HG02970 (cell line): ENCODE data around the gene TNS1.

ENCODE experiments used
- ATAC-seq: cut with Tn5 transposase; IDR thresholded peaks from one replicate; pipeline ENCODE4 v1.9.1; 2021; ENCODE audit warnings: mild to moderate bottlenecking, moderate library complexity, moderate number of reproducible peaks; ENCODE audit not compliant: unreplicated experiment, low FRiP score

The TNS1 gene

DNA sequence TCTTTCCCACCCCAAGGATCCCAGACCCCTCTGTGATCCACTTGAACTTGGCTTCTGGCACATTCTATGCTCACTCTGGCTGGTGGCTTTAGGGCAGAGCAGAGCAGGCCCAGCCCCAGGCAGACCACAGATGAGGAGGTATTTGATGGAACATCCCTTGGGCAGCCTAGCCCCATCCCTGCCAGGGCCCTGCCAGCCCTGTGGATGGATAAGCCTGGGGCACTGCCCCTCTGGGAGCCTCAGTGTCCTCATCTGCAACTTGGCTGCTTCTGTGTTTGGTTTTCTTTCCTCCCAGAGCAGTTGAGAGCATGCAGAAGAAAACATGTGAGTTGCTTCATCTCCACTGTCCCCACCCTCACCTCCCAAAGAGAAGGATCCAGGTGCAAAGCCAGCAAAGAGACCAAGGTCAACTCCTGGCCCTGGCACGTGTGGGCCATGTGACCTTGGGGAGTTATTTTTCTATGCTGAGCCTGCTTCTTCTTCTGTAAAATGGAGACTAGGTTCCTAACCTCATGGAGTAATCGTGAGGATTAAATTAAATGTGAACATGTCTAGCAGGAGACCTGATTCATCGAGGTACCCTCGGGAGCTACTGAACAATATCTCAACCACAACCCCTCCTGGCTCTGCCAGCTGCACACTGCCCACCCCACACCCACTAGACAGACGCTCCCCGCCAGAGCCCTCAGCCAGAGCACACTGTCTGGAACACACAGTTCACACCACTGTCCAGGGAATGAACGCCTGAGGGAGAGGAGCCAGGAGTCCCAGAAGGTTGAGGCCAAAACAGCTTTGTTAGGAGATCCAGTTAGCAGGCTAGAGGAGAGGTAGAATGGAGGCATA is 14.6 kb upstream of the TNS1 start:
- ATAC-seq = no peak

DNA sequence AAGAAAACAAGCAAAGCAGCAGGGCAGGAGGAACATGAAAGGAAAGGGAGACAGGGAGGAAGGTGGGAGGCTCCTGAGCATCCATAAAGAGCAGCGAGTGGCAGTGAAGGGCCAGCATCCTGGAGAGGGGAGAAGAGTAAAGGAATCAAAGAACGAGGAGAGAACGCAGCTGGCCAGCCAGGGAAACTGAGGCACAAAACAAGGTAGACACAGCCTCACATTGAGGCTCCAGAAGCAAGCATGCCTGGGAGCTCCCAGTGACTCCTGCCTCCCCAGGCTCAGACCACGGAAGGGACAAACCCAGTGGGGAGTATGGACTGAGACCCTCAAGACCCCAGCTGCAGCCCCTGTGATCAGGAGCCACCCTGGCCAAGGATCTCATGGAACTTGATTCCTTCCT is 14.0 kb upstream of the TNS1 start:
- no peak for ATAC-seq

DNA sequence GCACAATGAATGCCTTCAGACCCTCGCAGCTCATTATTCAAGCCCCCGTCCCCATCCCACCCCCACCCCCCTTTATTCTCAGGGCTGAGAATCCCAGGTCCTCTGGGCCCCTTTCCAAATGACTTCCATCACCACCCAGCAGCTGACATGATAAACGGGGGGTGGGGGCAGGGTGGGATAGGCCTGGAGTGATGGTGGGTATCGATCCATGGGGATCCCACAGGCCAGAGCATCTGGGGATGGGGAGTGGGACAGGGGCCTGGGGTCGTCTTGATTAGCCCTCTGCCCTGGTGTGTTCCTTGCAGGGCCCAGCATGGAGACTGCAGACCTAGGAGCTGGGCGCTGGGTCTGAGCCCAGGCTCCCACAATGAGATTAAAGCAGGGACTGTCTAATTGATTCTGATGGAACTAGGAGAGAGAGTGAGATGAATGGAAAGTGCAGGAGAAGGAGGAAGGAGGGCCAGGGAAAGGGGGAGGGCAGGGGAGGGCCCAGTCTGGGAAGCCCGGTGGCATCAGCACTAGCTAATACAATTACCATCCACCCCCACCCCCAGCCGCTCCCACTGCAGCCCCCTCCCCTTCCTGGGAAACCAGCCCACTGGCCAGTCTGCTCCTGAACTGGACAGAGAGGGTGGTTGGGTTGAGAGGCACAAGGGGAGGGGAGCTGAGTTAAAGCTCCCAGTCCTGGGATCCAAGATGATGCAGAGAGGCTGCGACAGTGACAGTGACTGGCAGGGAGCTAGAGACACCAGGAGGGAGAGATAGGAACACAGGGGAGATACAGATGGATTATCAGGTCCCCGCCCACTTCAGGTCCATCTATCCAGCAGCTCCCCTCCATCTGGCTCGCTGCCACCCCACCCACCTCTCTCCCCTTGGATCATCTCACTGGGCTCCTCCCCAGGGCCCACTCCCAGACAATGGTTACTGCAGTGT is 13.1 kb upstream of the TNS1 start:
- ATAC-seq = no peak

DNA sequence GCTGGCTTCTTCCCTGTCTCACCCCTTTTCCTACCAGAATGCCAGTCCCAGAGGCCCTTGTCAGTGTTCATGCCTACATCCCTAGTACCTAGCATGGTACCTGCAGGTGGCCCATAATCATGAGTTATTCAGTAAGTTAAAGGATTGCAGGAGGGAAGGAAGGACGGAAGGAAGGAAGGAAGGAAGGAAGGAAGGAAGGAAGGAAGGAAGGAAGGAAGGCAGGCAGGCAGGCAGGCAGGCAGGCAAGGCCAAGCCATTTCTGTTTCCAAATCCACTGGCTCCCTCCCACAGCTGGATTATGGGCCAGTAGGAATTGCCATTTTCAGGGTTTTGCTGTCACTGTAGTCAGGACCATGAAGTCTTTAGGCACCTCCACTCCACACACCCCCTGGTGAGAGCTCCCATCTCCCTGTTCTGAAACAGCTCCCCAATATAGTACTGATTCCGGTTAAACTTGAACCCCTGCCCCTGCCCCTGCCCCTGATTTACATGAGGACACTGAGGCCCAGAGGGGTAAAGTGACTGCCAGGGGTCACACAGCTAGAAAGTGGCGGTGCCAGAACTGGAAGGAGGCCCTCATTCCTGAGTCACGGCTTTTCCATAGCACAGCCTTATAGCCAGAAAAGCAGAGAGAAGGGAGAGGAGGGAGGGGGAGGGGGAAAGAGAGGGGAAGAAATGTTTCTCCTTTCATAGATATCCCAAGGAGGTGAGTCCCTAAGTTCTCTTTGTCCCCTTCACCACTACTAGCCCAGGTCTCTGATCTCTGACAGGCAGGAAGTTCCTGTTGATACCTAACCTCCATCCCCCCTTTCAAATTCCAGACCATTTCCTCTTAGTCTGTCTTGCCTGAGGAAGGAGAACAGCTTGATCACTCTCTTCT is 12.2 kb upstream of the TNS1 start:
- no peak for ATAC-seq

DNA sequence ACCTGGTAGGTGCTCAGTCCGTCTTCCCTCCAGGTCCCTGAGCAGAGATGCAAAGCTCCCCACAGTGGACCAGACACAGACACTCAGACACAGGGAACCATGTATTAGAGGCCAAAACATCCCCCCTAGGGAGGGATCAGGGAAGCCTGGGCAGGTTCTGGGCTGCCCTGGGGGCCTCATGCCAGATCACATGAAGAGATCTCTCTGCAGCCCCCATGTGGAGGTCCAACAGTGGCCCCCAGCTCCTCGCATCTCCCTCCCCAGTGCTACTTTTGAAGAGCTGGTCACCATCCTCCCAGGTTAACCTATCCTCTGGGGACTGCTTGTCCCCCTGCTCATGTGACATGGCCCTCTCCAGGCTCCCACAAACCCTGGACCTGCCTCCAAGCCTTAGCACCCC is 10.5 kb upstream of the TNS1 start:
- no peak for ATAC-seq

DNA sequence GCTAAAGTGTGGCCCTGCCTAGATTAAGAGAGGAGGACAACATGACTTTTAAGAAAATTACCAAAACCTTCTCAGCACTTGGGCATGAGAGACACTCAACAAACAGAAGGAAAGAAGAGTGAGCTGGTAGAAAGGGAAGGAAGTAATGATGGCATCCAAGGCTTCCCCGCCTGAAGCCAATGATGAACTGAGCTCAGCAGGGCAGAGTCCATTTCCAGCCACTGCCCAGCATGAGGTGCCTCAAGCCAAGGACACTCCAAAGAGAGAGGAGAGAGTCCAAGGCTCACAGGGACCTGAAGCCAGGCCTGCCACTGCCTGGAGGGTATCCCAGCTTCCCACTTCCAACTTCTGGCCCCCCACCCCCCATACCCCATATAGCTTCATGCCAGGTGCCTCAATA is 9.5 kb upstream of the TNS1 start:
- no peak for ATAC-seq

DNA sequence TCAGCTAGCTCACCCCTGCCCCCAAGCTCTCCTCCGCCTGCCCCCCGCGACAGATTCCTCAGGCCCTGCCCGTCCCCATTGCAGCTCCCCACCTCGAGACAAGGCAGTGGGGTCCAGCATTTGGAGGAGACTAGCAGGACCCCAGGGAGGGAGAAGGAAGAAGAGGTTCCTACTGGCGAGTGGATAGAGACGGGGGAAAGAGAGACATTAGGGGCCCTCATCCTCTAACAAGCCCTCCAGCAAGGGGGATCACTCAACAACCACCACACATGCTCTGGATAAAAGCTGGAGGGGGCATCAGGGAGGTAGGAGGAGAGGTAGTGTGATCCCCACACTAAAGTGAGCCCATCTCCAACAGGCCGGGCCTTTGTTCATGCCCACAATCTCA is 8.9 kb upstream of the TNS1 start:
- ATAC-seq = no peak

DNA sequence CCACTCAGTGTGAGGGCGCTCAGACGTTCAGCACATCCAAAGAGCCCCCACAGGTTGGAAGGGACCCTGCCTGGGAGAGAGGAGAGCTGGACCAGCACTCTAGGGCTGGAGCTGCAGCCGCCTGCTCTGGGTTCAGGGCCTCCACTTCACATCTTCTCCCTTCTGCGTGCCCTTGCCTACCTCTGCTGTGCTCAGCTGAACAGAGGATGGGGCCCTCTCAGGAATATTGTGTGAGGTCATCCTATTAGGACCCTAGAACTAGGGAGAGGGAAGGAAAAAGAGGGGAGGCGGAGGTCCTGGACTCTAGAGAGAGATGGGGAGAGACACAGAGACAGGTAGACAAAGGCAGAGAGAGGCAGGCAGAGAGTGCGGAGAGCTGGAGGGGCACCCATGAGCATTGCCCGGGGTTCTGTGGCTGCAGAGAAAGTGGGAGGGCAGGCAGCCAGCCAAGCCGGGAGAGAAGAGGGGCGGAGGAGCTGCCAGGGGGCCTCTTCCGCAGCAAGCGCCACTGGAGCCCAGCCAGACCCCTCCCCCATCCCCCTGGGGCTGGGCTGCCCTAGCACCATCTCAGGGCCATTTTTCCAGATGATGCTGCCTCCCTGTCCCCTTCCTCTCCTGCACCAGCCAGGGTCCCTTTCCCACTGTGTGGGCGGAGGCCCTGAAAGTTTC is 8.3 kb upstream of the TNS1 start:
- no peak for ATAC-seq

DNA sequence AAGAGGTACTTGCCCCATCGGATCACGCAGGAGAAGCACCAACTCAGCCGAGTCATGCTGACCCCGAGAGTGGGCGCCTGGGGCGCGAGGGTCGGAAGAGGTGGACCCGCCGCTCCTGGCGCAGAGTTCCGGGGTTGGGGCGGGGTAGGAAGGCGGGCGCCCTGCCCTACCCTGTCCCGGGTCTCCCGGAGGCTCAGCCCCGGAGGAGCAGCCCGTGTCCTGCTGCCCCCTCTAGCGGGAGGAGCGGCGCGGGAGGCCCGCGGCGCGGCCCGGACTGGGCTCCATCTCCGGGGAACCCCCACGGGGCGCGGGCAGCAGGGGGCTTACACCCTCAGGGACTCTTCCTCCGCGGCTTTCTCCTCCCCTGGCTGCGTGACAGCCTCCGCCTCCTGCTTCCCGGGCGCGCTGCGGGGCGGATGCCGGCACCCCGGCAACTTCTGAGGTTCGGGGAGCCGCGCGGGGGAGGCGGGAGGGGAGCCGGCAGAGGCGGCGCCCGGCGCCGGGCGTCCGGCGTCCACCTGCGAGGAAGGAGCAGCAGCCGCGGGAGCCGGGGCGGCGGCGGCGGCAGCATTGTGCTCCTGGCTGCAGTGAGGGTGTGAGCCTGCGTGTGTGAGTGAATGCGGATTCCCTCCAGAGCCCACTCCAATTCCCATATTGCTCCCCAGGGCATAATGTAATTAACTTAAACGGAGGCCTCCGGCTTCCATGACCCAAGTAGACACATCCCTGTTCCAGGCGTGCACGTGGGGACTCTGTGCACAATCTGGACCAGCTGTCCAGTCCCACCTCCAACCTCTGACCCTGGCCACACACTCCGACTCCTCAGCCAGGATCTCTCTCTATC is 7.6 kb upstream of the TNS1 start:
- ATAC-seq = no peak

DNA sequence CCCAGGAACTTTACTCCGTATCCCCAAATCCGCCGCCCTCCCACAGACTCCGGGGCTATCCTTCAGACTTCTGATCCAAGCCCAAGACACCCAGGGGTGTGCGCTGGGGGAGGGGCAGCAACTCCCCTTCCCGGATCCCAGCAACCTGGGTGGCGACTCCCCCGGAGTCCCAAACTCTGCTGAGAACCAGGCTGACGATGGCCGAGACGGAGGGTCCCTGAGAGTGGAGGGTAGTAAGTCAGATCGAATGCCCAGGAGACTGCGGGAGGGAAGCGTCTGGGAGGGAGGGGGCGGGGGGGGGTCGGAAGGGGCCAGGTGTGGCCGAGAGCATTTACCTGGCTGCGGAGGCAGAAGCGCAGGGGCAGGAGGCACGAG is 7.0 kb upstream of the TNS1 start:
- ATAC-seq = no peak

DNA sequence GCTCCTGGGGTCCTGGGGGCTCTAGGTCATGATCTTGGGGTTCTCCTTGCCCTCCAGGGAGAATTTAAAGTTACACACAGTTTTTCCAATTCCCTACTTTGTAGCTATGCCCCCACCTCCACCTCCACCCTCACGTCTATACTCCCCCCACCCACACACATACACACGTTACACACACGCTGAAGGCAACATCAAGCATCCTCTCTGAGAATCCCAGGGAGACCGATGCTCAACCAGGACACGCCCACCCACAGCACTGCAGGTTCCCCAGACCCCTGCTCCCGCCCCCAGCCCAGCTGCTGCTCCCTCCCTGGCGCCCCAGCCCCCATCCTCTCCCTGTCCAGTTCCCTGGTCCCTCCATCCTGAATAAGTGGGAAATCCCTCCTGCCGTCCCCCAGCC is 6.4 kb upstream of the TNS1 start:
- ATAC-seq = no peak

DNA sequence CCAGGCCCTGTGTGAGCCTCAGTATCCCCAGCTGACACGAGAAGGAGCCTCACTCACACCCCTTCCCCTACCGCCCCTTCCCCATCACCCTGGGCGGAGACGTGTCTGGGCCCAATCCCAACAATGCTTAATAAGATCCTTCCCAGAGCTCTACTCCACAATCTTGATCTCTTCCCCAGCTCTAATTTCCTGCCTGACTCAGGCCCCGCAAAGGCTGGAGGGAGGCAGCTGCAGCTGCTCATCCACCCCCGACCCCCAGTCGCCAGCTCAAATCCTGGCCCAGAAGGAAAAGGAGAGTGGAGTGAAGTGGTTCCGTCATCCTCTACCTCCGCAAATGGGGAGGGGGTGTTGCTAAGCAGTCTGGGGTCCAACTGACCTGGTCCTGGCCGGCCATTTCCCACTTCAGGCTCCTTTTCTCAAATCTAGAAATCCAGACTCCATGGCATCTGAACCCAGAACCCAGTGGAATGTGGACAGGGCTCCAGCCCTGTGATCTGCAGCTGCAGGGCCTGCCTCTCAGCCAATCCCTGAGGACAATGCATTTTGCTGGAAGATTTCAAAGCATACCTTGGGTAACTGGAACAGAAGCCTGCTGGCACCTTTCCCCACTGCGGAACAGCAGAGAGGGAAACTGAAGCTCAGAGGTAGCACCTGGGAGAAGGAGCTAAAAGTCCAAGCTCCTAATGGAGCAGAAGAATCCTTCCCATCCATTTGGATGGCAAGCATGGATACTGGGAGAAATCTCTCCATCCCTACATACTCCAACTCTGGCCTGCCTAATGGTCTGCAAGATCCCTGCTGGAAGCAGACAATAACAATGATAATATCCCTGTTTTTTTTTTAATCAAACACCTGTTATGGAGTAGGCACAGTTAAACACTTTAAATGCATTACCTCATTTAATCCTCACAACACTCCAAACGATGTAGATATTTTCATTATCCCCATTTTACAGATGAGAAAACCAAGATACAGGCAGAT is 5.6 kb upstream of the TNS1 start:
- ATAC-seq = no peak

DNA sequence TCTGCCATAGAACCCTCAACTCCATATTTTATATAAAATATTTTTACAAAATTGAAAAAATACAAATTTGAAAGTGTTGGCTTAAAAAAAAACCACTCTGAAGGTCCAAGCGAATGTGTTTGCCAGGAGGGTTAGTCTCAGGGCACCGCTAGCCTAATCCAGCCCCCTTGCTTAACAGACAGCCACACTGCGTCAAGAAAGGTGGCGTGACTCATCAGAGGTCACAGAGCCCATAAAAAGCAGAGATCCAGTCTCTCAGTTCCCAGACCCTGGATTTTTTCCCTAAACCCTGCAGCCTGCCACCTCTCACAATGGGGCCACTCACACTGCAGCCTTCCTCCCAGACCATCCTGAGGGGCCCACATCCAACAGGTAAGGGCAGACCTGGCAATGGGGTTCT is 3.9 kb upstream of the TNS1 start:
- no peak for ATAC-seq

DNA sequence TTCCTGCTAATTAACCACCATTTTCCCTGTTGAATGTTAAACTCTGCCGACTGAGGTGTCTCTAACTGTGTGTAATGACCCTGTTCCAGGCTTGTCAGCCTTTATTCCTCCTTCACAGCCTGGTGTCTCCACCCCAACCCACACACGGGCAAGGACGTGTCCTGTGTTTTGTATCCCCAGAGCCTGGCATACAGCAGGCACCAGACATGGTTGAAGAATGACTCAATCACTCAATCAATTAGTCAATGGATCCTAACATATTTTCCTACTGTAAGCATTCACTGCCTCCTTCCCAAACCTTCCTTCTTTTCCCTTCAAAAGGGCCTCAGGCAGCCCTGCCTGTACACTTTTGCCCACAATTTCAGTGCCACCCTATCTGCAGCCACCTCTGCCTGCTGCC is 2.7 kb upstream of the TNS1 start:
- ATAC-seq = no peak

DNA sequence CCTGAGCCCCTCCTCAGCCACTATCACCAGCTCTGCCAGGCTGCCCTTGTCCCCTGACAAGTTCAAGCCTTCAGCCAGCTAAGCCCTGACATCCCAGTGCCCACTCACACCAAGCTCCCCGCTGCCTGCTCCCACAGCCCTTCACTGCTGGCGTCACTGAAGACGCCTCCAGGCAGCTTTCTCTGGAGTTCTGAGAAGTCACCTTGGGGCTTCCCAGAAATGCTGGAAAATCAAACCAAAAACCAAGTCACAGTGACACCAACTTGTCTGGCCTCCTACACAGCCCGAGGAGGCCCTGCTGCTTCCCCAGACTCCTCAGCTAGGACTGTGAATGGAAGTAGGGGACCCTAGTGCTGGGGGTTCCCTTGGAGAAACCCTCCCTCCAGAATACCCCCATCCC is 2.2 kb upstream of the TNS1 start:
- ATAC-seq = no peak

DNA sequence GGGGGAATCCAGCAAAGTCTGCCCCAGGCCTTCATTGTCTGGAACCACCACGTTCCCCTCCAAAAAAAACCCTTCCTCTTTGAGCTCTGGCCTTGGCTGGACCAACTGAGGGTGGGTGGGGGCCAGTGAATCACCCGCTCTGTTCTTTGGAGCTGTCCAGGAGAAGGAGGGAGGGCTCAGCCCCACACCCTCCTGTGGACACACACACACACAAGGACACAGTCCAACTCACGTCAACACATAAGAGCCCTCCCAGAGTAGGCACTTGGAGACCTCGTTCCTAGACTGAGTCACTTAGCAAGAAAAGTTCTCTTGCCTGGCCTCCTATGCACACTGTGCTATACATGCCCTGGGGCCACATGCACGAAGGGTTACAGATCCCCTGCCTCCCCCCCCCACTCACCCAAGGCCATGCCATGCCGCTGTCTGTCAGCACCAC is 1.2 kb upstream of the TNS1 start:
- ATAC-seq = no peak

DNA sequence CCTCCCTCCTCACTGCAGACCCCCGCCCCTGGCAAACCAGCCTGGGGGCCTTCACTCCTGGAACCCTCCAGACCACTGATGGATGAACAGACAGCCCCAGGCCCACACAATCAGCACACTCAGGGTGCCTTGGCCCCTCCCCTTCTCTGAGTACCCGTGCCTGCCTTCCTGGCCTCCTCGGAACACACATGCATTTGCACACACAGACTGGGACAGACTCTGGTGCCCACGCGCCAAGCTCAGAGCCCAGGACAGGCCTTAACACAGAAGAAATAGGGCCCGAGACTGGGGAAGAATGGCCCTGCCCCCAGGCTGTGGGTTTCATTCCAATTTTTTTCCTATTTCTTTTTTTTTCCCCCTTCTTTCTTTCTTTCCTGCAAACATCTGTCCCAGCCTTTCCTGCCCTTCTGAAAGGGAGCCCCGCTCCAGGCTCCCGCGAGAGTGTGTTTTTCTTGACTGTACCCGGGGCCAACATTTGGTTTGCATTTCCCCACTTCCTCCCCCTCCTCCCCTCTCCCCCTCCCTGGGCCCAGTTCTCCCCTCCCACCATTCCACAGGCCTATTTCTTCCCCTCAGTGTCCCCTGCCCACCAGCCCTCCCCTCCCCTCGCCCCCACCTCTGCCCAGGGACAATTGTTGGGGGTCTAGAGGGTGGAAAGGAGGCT is 618 bp upstream of the TNS1 start:
- ATAC-seq = no peak
